Stimulated activated CD8-positive, alpha-beta memory T cell treated with anti-CD3 and anti-CD28 coated beads, Interleukin-7, amount 100 ng/mL, for 4 hours (primary cell): ENCODE results near the gene CACNA1A.

ENCODE experiments used
- DNase-seq, 2 donors: peaks; one replicate each; pipeline ENCODE4 v3.0.0-alpha.2; 2020; ENCODE audit warnings: low read depth in 2 of 2

The CACNA1A gene

GRCh38 chr19:13229246-13229645 is 277.0 kb downstream of the CACNA1A start:
- no peak for DNase-seq

- no peak for DNase-seq
These were observed 277.7 kb downstream of the CACNA1A start for GRCh38 chr19:13228561-13228960.

GRCh38 chr19:13226983-13227382 is 279.3 kb downstream of the CACNA1A start:
- no peak for DNase-seq

GRCh38 chr19:13225973-13226865 is 280.1 kb downstream of the CACNA1A start:
- no peak for DNase-seq

- no peak for DNase-seq
These were observed 281.2 kb downstream of the CACNA1A start for GRCh38 chr19:13225085-13225484.

- DNase-seq: no peak
These were observed 285.4 kb downstream of the CACNA1A start for GRCh38 chr19:13220847-13221246.

GRCh38 chr19:13215572-13216380 is 290.5 kb downstream of the CACNA1A start:
- DNase-seq: peak; percentile 3 to 21

GRCh38 chr19:13214036-13214730 is 292.1 kb downstream of the CACNA1A start:
- DNase-seq: no peak

GRCh38 chr19:13212759-13213330 is 293.4 kb downstream of the CACNA1A start:
- DNase-seq: peak; percentile 54 to 65

GRCh38 chr19:13211426-13212308 is 294.6 kb downstream of the CACNA1A start:
- no peak for DNase-seq

- no peak for DNase-seq
These were observed 295.3 kb downstream of the CACNA1A start for GRCh38 chr19:13210941-13211340.

GRCh38 chr19:13210339-13210775 is 295.9 kb downstream of the CACNA1A start:
- no peak for DNase-seq

GRCh38 chr19:13209484-13210338 is 296.6 kb downstream of the CACNA1A start:
- DNase-seq: no peak

GRCh38 chr19:13208672-13209483 is 297.4 kb downstream of the CACNA1A start:
- no peak for DNase-seq

GRCh38 chr19:13207846-13208671 is 298.2 kb downstream of the CACNA1A start:
- DNase-seq: peak; percentile 36 to 49

GRCh38 chr19:13207237-13207845 is 298.9 kb downstream of the CACNA1A start:
- no peak for DNase-seq

GRCh38 chr19:13206587-13206986 is 299.7 kb downstream of the CACNA1A start:
- DNase-seq: no peak
